Caco-2 (cell line): ENCODE data around the gene PNMA8C. TPM values are rescaled to one million over a fixed set of nuclear protein-coding genes. Genes with fewer than 3 reads are reported as not detected.
"Not testable (repeated sequence)": the region's sequence is repeated elsewhere in the genome, so short reads cannot be mapped to it uniquely, and the experiment has no call there.

Experiments
- BruUV-seq: library from RNA; stranded (reverse); fragments of 400-500 nt; replicated peaks from 2 replicates; lab custom pipeline; 2021; lab: Mats Ljungman, UMichigan
- CTCF ChIA-PET: fragments of 300-600 bp; sonication (Branson Sonifier 250); formaldehyde crosslinking; loops from one replicate; lab custom pipeline; 2022; ENCODE audit warnings: antibody characterized with exemption; lab: Charles Lee
- POLR2A ChIA-PET: fragments of 300-600 bp; sonication (Branson Sonifier 250); formaldehyde crosslinking; loops from one replicate; lab custom pipeline; 2022; ENCODE audit warnings: antibody characterized with exemption; lab: Charles Lee
- DNase-seq, 2 experiments: peaks; one replicate each; pipeline versions ENCODE4 v3.0.0 to v3.0.0-alpha.2; 2020 to 2022
- H3K27me3 ChIP-seq: replicated peaks from 2 replicates; pipeline ENCODE4 v1.6.0; 2011; ENCODE audit warnings: low read length; ENCODE audit not compliant: control insufficient read depth, insufficient read depth
- H3K36me3 ChIP-seq: 2 replicates; pipeline ENCODE4 v1.5.1; 2011; ENCODE audit warnings: low read length; ENCODE audit not compliant: control insufficient read depth, insufficient read depth
- H3K4me1 ChIP-seq: fragments of 250-450 bp; sonication (Bioruptor Pico); 2 replicates; pipeline ENCODE4 v1.5.1; 2020; ENCODE audit warnings: mild to moderate bottlenecking
- H3K4me3 ChIP-seq: 2 replicates; pipeline ENCODE4 v1.5.1; 2011; ENCODE audit warnings: low read depth, mild to moderate bottlenecking, control low read depth, low read length
- H3K9me3 ChIP-seq: fragments of 250-450 bp; sonication (Bioruptor Pico); 2 replicates; pipeline ENCODE4 v1.5.1; 2020; ENCODE audit warnings: mild to moderate bottlenecking, moderate library complexity
- H3K27ac Mint-ChIP-seq: one replicate; pipeline ENCODE4 v1.8.0; 2022; ENCODE audit warnings: mixed read lengths; ENCODE audit not compliant: unreplicated experiment
- H3K27me3 Mint-ChIP-seq: one replicate; pipeline ENCODE4 v1.8.0; 2022; ENCODE audit warnings: mixed read lengths; ENCODE audit not compliant: insufficient read depth, unreplicated experiment
- H3K36me3 Mint-ChIP-seq: one replicate; pipeline ENCODE4 v1.8.0; 2022; ENCODE audit warnings: mild to moderate bottlenecking, mixed read lengths; ENCODE audit not compliant: insufficient read depth, unreplicated experiment
- H3K4me1 Mint-ChIP-seq: one replicate; pipeline ENCODE4 v1.8.0; 2022; ENCODE audit warnings: low read depth, mixed read lengths; ENCODE audit not compliant: unreplicated experiment
- H3K4me3 Mint-ChIP-seq: one replicate; pipeline ENCODE4 v1.8.0; 2022; ENCODE audit warnings: mild to moderate bottlenecking, moderate library complexity, mixed read lengths; ENCODE audit not compliant: unreplicated experiment
- H3K9me3 Mint-ChIP-seq: one replicate; pipeline ENCODE4 v1.8.0; 2022; ENCODE audit warnings: mixed read lengths; ENCODE audit not compliant: unreplicated experiment
- CTCF ChIP-seq, 2 experiments: fragments of 200-600 bp in 1 of 2; IDR thresholded peaks; 1 replicate in 1 of 2; 2 replicates in 1 of 2; pipeline versions ENCODE4 v1.5.1 to v1.8.0; 2011 to 2022; ENCODE audit warnings: antibody characterized with exemption in 1 of 2, control low read depth in 1 of 2, inconsistent platforms in 1 of 2, low read depth in 1 of 2, low read length in 1 of 2, mild to moderate bottlenecking in 1 of 2, moderate library complexity in 1 of 2; ENCODE audit not compliant: insufficient read depth in 1 of 2, severe bottlenecking in 1 of 2, unreplicated experiment in 1 of 2
- intact Hi-C: fragments of 100-400 bp; cut with micrococcal nuclease; formaldehyde crosslinking; loops from one replicate; pipeline ENCODE4 v1.10.0; 2022; ENCODE audit not compliant: unreplicated experiment
- total RNA-seq: library from RNA; stranded (reverse); gene quantifications from 2 replicates; pipeline ENCODE4 v1.2.3, GENCODE V29; 2022

Gene PNMA8C
- total RNA-seq, 1 experiment from 2014 or later: not detected

- POLR2A ChIA-PET: no interaction called here
- H3K27ac Mint-ChIP-seq: no peak overlapping the region
- H3K9me3 Mint-ChIP-seq: no peaks in the 10 kb centered on the region
- BruUV-seq: no TSS peak
- intact Hi-C loops: no loop called here
- CTCF ChIA-PET: no interaction called here
- H3K4me3 Mint-ChIP-seq: no peak overlapping the region
- no peaks in the 10 kb centered on the region for H3K4me1 ChIP-seq
- H3K27me3 ChIP-seq: no peaks in the 10 kb centered on the region
- H3K36me3 Mint-ChIP-seq: peaks cover 95% of the 10 kb centered on the region
- no peaks in the 10 kb centered on the region for H3K27me3 Mint-ChIP-seq
- DNase-seq: no peak
- peaks cover 4% of the 10 kb centered on the region for H3K36me3 ChIP-seq
- no peaks in the 10 kb centered on the region for H3K9me3 ChIP-seq
- no peak for TF ChIP-seq CTCF (IDR thresholded peaks at IDR 0.05; ENCODE audit: insufficient read depth in 1 of 2, low read depth in 1 of 2, low read length in 1 of 2, severe bottlenecking in 1 of 2, unreplicated experiment in 1 of 2)
- H3K4me1 Mint-ChIP-seq: no peaks in the 10 kb centered on the region
- no peak overlapping the region for H3K4me3 ChIP-seq
These were observed 48.0 kb downstream of the PNMA8C start for GRCh38 chr19:46380690-46381089.

- H3K36me3 Mint-ChIP-seq: peaks cover 78% of the 10 kb centered on the region
- intact Hi-C loops: no loop called here
- no peak for DNase-seq
- CTCF ChIA-PET: no interaction called here
- H3K27me3 Mint-ChIP-seq: no peaks in the 10 kb centered on the region
- H3K27ac Mint-ChIP-seq: no peak overlapping the region
- H3K4me1 Mint-ChIP-seq: no peaks in the 10 kb centered on the region
- BruUV-seq: no TSS peak
- Histone ChIP-seq H3K4me1 (no peaks in the 10 kb centered on the region), H3K9me3 (no peaks in the 10 kb centered on the region), H3K27me3 (no peaks in the 10 kb centered on the region), H3K36me3 (no peaks in the 10 kb centered on the region; the same call in 1 of the 2 replicates), H3K4me3 (no peak overlapping the region)
- no peak for TF ChIP-seq CTCF (IDR thresholded peaks at IDR 0.05; ENCODE audit: insufficient read depth in 1 of 2, low read depth in 1 of 2, low read length in 1 of 2, severe bottlenecking in 1 of 2, unreplicated experiment in 1 of 2)
- H3K4me3 Mint-ChIP-seq: no peak overlapping the region
- POLR2A ChIA-PET: no interaction called here
- no peaks in the 10 kb centered on the region for H3K9me3 Mint-ChIP-seq
These were observed 50.5 kb downstream of the PNMA8C start for GRCh38 chr19:46378268-46378667.

- H3K4me1 ChIP-seq: peaks cover 6% of the 10 kb centered on the region; the same call in 1 of the 2 replicates
- ChIA-PET CTCF (no interaction called here), POLR2A (no interaction called here)
- Mint-ChIP-seq H3K36me3 (peaks cover 67% of the 10 kb centered on the region), H3K27ac (peak overlapping the region; percentile 27), H3K9me3 (no peaks in the 10 kb centered on the region), H3K4me1 (no peaks in the 10 kb centered on the region), H3K27me3 (no peaks in the 10 kb centered on the region), H3K4me3 (no peak overlapping the region)
- intact Hi-C loops: no loop called here
- no TSS peak for BruUV-seq
- H3K36me3 ChIP-seq: no peaks in the 10 kb centered on the region; the same call in 1 of the 2 replicates
- peak in 1 of 2 experiments; percentile 24 for DNase-seq
- TF ChIP-seq CTCF (IDR thresholded peaks at IDR 0.05; ENCODE audit: insufficient read depth in 1 of 2, low read depth in 1 of 2, low read length in 1 of 2, severe bottlenecking in 1 of 2, unreplicated experiment in 1 of 2): no peak
- H3K9me3 ChIP-seq: no peaks in the 10 kb centered on the region
- H3K4me3 ChIP-seq: no peak overlapping the region
- H3K27me3 ChIP-seq: no peaks in the 10 kb centered on the region
These were observed 52.2 kb downstream of the PNMA8C start for GRCh38 chr19:46376241-46377153.

- CTCF ChIA-PET, H3K4me3 Mint-ChIP-seq: not testable (repeated sequence)
- H3K36me3 Mint-ChIP-seq: peaks cover 66% of the 10 kb centered on the region
These were observed 53.2 kb downstream of the PNMA8C start for GRCh38 chr19:46375476-46376067.

More at GRCh38 chr19:46375476-46376067, 53.2 kb downstream of the PNMA8C start:
- intact Hi-C loops, H3K9me3 ChIP-seq, H3K4me1 ChIP-seq, DNase-seq, H3K27me3 ChIP-seq, H3K36me3 ChIP-seq, H3K4me3 ChIP-seq, H3K27ac Mint-ChIP-seq, H3K4me1 Mint-ChIP-seq, BruUV-seq, H3K27me3 Mint-ChIP-seq, H3K9me3 Mint-ChIP-seq, POLR2A ChIA-PET: not testable (repeated sequence)
